SK-N-MC (cell line): Measurements from ENCODE around the gene GMDS.

Source experiments
- DNase-seq: peaks from one replicate; pipeline ENCODE4 v3.0.0-alpha.2; 2011; ENCODE audit warnings: low read depth, low spot score
- H3K27ac ChIP-seq: fragments of 200-600 bp; sonication (generic); 2 replicates; pipeline ENCODE4 v1.5.1; 2016; ENCODE audit warnings: mixed run types
- H3K36me3 ChIP-seq: fragments of 200-600 bp; sonication (generic); 2 replicates; pipeline ENCODE4 v1.6.1; 2017; ENCODE audit warnings: antibody characterized with exemption, low read length, mixed read lengths; ENCODE audit not compliant: insufficient read depth
- H3K4me3 ChIP-seq: fragments of 200-600 bp; sonication (generic); 2 replicates; pipeline ENCODE4 v1.5.1; 2016
- H3K9ac ChIP-seq: fragments of 200-600 bp; sonication (generic); 2 replicates; pipeline ENCODE4 v1.8.0; 2017; ENCODE audit warnings: mixed run types, mixed read lengths; ENCODE audit not compliant: insufficient read length
- H3K9me3 ChIP-seq: fragments of 200-600 bp; sonication (generic); 2 replicates; pipeline ENCODE4 v1.6.1; 2017; ENCODE audit warnings: low read depth, mild to moderate bottlenecking, antibody characterized with exemption, low read length, moderate library complexity, mixed read lengths
- EZH2 ChIP-seq: fragments of 200-600 bp; sonication (generic); IDR thresholded peaks from one replicate; pipeline ENCODE4 v1.6.1; 2017; ENCODE audit warnings: antibody characterized with exemption
- FOXP2 ChIP-seq: optimal IDR thresholded peaks from 2 replicates; pipeline ENCODE3; 2011; ENCODE audit warnings: mild to moderate bottlenecking, moderate library complexity; ENCODE audit not compliant: insufficient read depth; ENCODE audit errors: extremely low read length, control extremely low read depth
- POLR2AphosphoS5 ChIP-seq: IDR thresholded peaks from 2 replicates; pipeline ENCODE4 v1.6.1; 2012; ENCODE audit warnings: mild to moderate bottlenecking, low read depth, low read length, borderline replicate concordance

GMDS gene

DNA sequence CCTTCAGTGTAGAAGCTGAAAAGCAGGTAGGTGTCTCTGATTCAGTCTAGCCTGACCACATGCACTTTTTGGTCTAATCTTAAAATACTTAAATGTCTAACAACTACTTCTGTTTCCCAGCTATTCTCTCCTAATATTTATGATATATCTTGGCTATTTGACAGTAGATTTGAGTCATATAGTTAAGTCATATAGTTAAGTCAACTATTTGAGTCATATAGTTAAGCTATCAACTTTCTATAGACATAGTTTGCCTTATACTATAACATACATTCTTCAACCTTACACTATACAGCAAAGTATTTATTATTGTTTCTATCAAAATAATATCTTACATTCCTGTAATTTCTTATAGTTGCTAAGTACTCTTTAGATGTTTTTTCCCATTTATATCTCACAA, 110.9 kb downstream of the GMDS start:
- TF ChIP-seq FOXP2 (no peak), POLR2AphosphoS5 (no peak)
- Histone ChIP-seq H3K36me3 (no peaks in the 10 kb centered on the region), H3K4me3 (no peak overlapping the region), H3K9me3 (no peaks in the 10 kb centered on the region), H3K27ac (no peak overlapping the region), H3K9ac (no peak overlapping the region)
- DNase-seq, result no peak

DNA sequence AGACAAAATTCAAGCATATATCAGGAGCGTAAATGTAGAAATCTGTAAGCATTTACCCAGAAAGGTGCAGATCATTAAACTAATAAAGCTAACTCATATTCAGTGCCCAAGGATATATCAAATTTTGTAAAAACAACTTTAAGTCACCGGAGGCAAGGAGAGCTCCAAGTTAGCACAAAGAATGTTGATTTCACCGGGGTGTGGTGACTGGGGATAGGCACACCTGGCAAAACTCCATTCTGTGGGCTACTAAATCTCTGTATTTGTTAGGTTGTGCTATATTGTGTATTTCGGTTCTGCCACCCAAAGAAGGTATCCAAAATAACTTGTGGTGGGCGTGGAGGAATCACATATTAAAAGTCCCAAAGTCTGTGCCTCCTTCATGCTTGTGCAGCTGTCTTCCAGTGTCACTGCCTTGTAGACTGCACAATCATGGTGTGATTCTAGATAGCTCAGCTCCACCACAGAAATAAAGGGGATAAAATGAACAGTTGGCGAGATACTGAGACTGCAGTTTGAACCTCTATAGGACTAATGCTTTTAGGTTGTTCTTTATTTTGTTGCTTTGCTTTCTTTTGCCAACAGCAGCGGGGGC, 111.6 kb downstream of the GMDS start:
- H3K36me3 ChIP-seq, result no peaks in the 10 kb centered on the region
- no peak for DNase-seq
- no peaks in the 10 kb centered on the region for H3K9me3 ChIP-seq
- no peak overlapping the region for H3K4me3 ChIP-seq
- H3K9ac ChIP-seq, result no peak overlapping the region
- TF ChIP-seq POLR2AphosphoS5 (no peak), EZH2 (no peak), FOXP2 (no peak)
- H3K27ac ChIP-seq, result no peak overlapping the region

DNA sequence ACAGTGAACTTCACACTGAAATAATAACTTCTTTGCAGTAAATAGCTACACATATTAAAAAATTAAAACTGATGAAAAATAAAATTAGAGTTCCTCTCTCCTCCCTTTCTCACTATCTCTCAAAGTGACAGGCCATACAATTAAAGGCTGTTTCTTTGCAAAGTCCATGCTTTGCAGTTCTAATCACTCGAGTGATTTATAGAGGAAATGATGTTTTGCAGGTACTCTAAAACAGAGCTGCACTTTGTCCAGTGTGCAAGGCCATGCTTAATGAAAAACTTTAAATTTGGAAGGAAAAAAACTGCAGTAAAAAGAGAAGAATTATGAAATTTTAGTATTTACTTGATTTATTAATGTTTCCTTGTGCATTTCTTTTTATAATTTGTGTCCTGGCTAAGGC, 112.5 kb downstream of the GMDS start:
- no peak overlapping the region for H3K9ac ChIP-seq
- no peaks in the 10 kb centered on the region for H3K36me3 ChIP-seq
- DNase-seq, result no peak
- H3K9me3 ChIP-seq, result no peaks in the 10 kb centered on the region
- H3K4me3 ChIP-seq, result no peak overlapping the region
- TF ChIP-seq POLR2AphosphoS5 (no peak), FOXP2 (no peak), EZH2 (no peak)
- no peak overlapping the region for H3K27ac ChIP-seq

DNA sequence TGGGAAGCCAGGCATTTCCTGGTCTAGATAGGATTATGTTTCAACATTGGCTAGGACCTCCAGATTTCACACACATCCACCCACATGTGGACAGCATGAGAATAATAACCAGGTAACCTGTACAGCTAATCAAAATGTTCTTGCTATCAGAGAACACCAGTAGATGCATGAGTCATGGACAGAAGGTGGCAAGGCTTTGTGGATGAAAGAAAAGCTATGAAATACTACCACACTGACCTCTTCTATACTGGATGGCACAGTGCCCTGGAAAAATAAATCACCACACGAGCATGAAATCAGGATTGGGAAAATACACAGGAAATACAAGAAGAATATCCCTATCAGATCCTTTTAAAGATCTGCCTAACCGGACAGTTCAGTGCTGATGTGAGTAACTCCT, 113.0 kb downstream of the GMDS start:
- Histone ChIP-seq H3K4me3 (no peak overlapping the region), H3K9ac (no peak overlapping the region), H3K27ac (no peak overlapping the region), H3K36me3 (no peaks in the 10 kb centered on the region), H3K9me3 (no peaks in the 10 kb centered on the region)
- TF ChIP-seq FOXP2, result no peak
- no peak for TF ChIP-seq POLR2AphosphoS5
- TF ChIP-seq EZH2, result no peak
- DNase-seq, result no peak

DNA sequence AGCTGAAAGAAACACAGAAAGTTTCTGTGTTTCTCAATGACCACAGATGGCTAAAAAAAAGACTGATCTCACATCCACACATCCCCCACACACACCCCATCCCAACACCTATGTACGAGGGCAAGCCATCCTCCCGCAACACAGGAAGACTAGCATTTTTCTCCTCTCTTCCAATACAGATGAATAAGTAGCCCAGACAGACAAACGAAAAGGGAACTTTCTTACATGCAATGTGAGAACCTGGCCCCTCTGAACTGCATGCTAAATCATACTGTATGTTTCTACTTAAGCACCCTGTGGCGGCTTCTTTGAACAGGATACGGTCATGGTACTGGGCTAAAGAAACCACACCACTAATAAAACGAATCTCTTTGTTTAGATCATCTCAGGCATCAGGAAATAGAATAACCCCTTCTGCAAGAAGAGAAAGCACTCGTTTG, 116.2 kb downstream of the GMDS start:
- H3K9ac ChIP-seq, result no peak overlapping the region
- no peak for DNase-seq
- no peak overlapping the region for H3K27ac ChIP-seq
- no peaks in the 10 kb centered on the region for H3K36me3 ChIP-seq
- no peaks in the 10 kb centered on the region for H3K9me3 ChIP-seq
- no peak overlapping the region for H3K4me3 ChIP-seq
- TF ChIP-seq POLR2AphosphoS5 (no peak), FOXP2 (no peak), EZH2 (no peak)

DNA sequence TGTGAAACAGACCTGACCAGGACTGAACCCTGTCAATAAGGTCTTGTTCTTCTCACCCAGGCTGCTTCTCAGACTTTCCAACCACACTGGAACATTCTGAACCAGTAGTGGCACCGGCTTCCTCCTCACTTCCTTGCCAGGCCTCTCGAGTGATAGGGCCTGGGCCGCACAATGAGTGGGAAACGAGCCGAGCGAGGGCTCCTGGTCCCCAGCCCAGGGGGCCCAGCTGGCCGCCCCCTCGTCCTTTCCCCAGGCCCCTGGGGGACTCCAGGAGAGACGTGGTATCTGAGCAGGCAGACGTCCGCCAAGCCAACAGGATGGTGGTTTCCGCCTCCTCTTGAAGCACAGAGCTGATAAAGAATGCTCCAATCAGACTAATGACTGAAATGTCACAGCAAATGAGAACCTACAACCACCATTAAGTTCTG, 117.9 kb downstream of the GMDS start:
- Histone ChIP-seq H3K9me3 (no peaks in the 10 kb centered on the region), H3K36me3 (no peaks in the 10 kb centered on the region), H3K9ac (no peak overlapping the region), H3K27ac (no peak overlapping the region), H3K4me3 (no peak overlapping the region)
- no peak for TF ChIP-seq EZH2
- no peak for TF ChIP-seq FOXP2
- no peak for TF ChIP-seq POLR2AphosphoS5
- DNase-seq, result no peak

DNA sequence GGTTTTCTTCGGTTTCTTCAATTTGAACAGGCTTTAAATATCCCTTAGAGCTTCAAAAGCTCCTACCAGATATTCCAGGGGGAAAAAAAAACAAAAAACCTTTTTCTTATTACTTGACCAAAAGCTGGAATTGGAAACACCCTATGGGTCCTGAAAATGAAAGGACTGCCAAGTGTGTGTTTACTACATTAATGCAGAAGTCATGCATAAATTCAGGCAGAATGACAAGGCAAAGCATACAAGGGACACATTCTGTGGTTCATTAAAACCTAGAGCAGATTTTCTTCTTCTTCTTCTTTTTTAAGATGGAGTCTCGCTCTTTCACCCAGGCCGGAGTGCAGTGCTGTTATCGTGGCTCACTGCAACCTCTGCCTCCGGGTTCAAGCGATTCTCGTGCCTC, 119.1 kb downstream of the GMDS start:
- DNase-seq, result no peak

DNA sequence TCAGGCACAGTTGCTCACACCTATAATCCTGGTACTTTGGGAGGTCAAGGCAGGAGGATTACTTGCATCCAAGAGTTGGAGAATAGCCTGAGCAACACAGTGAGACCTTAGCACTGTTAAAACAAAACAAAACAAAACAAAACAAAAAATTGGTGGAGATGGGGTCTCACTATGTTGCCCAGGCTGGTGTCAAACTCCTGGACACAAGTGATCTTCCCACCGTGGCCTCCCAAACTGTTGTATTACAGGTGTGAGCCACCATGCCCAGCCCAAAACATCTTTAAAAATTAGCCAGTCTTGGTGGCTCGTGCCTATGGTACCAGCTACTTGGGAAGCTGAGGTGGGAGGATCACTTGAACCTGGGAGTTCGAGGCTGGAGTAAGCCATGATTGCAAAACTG, 120.2 kb downstream of the GMDS start:
- H3K9ac ChIP-seq, result no peak overlapping the region
- no peaks in the 10 kb centered on the region for H3K36me3 ChIP-seq
- no peaks in the 10 kb centered on the region for H3K9me3 ChIP-seq
- no peak overlapping the region for H3K4me3 ChIP-seq
- TF ChIP-seq FOXP2 (no peak), POLR2AphosphoS5 (no peak), EZH2 (no peak)
- no peak for DNase-seq
- H3K27ac ChIP-seq, result no peak overlapping the region

More for the DNA sequence above, 119.1 kb downstream of the GMDS start:
- TF ChIP-seq FOXP2 (no peak), EZH2 (no peak), POLR2AphosphoS5 (no peak)
- Histone ChIP-seq H3K36me3 (no peaks in the 10 kb centered on the region), H3K9me3 (no peaks in the 10 kb centered on the region), H3K9ac (no peak overlapping the region), H3K4me3 (no peak overlapping the region), H3K27ac (no peak overlapping the region)

DNA sequence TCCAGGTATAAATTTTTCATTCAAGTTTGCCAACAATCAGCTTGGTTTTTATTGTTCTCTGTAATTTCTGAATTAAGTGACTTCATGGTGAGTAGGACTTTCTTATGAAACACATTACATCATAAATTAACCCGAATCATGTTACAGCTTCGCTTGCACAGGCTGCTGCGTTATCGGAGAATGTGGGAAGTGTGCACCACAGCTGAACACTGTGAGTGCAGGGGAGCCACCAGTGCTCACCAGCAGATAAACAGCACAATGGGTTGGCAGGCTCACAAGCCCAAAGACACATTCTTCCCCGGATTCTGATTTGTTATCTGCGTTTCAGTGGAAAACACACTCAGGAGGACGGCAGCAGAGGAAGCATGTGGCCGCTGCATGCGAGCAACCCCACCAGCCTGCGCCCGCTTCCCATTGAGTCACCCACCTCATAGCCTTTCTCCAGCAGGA, 121.1 kb downstream of the GMDS start:
- TF ChIP-seq FOXP2 (no peak), EZH2 (no peak), POLR2AphosphoS5 (no peak)
- Histone ChIP-seq H3K27ac (no peak overlapping the region), H3K36me3 (no peaks in the 10 kb centered on the region), H3K9ac (no peak overlapping the region), H3K9me3 (no peaks in the 10 kb centered on the region), H3K4me3 (no peak overlapping the region)
- no peak for DNase-seq
